GM21825 (cell line): ENCODE data around the gene NAALADL2.

ENCODE experiments used
- ATAC-seq: cut with Tn5 transposase; IDR thresholded peaks from one replicate; pipeline ENCODE4 v1.9.1; 2021; ENCODE audit warnings: mild to moderate bottlenecking, moderate library complexity; ENCODE audit not compliant: unreplicated experiment

NAALADL2 gene

DNA sequence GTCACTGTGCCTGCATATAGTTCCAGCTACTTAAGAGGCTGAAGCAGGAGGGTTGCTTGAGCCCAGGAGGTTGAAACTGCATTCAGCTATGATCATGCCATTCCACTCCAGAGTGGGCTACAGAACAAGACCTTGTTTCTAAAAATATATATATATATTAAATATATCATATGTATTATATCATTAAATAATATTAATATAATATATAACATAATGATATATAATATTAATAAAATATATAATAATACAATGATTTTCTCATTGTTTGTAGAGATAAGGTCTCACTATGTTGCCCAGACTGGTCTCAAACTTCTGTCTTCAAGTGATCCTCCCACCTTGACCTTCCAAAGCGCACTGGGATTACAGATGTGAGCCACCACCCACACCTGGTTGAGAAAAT is 101.8 kb downstream of the NAALADL2 start:
- ATAC-seq, result no peak

DNA sequence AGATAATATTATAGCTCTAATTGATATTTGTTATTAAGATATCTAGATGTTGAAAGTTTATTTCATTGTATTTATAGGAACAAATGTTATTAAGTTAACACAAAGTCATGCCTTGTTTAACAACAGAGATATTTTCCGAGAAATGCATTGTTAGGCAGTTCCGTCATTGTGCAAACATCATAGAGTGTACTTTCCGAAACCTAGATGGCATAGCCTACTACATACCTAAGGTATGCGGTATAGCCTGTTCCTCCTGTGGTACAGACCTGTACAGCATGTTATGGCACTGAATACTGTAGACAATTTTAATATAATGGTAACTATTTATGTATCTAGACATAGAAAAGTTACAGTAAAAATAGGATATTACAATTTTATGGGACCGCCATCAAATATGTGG is 114.3 kb downstream of the NAALADL2 start:
- ATAC-seq, result no peak

DNA sequence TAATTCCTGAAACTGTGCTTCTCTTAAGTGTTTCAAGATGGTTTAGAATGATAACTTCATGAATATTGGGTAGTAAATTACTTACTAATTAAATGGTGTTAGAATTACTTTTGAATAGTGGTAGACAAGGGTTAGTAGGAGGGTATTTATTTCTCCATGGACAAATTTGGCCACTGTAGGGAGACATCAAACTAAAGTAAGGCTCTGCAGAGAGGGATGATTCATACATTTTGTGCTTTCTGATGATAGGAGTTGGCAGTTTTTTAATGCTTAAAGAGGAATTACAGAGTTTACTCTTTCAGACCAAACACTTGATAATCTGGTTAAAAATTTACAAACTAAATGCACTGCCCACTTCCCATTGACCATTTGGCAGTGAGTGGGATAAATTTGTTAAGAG is 127.6 kb downstream of the NAALADL2 start:
- no peak for ATAC-seq

DNA sequence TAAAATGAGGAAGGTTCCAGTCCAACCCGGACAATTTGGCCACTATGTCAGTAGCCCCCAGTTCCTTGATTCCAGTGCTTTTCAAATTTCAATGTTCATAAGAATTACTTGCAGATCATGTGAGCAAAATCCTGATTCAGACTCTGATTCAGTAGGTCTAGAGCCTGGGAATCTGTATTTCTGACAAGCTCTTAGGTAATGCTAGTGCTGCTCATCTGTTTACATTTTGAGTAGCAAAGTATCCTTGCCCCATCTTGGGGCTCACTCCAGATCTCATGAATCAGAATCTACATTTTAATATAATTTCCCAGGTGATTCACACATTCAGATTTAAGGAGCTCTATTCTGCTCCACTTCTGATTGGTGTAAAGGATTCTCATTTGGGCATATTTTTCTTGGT is 142.0 kb downstream of the NAALADL2 start:
- no peak for ATAC-seq

DNA sequence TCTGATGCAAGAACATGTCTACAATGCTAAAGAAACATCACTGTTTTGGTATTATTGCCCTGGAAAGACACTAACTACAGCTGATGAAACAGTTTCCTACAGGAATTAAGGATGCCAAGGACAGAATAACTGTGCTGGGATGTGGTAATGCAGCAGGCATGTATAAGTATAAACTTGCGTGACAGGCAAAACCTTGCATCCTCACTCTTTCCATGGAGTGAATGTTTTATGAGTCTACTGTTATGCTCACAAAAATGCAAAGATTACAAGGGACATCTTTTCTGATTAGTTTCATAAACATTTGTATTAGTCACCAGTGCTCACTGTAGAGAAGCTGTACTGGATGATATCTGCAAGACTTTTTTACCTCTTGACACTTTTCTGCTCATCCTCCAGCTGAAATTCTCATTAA is 143.6 kb downstream of the NAALADL2 start:
- ATAC-seq, result no peak

DNA sequence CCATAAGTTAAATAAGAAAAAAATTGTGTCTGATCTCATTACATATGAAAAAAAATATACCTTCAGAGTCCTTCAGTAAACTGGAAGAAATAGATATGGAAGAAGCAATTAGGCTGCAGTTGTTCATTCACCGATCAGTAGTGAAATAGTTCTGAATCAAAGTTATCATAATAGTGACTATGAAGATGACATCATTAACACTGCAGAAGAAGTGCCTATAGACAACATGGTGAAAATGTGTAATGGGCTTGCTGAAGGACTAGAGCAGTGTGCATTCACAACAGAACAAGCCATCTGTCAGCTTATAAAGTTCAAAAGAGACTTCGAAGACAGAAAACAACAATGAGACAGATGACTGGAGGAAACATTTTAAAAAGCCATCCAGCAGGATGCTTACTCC is 144.5 kb downstream of the NAALADL2 start:
- no peak for ATAC-seq

DNA sequence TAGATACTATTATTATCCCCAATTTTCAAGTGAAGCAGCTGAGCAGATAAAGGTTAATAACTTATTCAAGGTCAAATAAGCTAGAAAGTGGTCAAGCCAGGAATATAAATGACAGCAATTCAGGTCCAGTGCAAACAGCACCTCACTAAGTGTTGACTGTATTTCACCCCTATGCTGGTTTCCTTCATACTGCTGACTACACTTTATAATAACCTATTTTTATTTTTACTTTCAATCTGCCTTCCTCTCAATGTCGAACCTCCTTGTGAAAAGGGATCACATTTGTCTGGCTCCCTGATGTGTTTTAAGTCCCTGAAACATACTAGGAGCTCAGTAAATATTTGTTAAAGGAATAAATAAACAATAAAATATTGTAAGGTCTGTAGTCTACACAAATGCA is 146.1 kb downstream of the NAALADL2 start:
- ATAC-seq, result no peak

DNA sequence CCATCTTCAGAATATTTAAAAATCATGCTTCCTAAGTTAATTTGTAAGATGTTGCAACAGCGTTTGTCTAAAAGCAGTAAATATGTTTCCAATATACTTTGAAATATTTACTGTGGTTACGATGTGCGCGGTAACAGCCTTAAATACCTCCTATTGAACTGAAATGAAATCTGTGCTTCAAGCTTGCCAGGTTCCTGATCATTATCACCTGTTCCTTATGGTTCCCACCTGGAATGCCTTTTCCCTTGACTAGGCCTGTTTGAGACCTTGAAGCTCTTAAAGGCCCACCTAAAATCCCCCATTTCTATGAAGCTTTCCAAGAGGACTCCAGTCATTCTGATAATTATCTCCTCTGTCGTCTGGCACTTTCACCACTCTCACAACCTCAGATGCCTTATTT is 146.7 kb downstream of the NAALADL2 start:
- no peak for ATAC-seq

DNA sequence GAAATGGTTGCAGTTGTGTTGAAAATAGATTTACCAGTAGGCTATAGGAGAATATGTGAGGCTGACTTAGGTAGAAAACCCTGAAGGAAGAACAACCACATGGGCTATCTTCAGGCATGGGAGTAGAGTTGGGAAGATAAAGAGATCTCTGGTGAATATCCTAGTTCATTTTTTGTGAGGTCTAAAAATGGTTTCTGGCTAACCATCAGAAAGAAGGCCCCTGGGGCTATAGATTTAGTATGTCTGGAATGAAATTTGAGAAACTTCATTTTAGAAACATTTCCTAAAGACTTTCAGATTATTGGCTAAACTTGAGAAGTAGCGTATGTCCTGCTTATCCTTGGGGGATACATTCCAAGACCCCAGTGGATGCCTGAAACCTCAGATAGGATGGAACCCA is 148.2 kb downstream of the NAALADL2 start:
- no peak for ATAC-seq

DNA sequence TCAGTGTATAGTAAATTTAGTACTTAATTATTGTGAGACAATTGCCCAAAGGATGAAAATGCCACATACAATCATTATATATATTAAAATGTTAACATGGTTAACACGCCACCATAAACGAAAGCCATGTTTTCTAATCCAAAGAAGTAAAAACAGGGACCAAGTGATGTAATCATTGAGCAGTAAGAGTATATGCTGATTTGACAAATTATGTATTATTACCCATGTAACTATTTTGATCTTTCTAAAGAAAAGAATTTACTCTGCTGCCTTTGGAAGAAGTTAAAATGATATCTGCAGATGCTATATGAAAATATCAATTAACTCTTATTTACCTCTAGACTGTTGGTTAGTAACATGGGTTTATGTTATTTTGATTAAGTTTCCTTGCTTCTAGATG is 150.2 kb downstream of the NAALADL2 start:
- no peak for ATAC-seq

DNA sequence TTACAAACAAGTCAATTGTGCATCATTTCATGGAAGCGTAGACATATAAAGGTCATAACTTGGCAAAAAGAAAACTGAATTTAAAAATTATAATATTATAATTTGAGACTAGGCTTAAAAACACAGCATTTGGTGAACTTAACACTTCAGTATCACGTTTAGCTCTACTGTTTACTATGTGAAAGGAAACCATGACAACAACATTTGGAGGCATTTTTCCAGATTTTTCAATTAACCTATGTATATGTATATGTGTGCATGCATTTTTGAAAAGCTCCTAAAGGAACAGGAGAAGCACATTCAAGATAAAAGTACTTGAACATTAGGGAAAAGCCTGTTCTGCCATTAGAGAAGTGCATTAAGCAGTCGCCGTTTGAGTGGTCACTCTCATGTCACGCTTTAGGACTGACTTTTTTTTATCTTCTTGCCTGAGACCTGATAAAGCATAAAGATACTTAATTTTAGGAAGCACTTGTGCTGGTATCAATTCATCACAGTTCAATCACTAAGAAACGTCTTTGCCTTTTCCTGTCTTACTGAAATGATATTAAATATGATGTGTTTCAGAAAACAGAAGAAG is 156.0 kb downstream of the NAALADL2 start:
- no peak for ATAC-seq

DNA sequence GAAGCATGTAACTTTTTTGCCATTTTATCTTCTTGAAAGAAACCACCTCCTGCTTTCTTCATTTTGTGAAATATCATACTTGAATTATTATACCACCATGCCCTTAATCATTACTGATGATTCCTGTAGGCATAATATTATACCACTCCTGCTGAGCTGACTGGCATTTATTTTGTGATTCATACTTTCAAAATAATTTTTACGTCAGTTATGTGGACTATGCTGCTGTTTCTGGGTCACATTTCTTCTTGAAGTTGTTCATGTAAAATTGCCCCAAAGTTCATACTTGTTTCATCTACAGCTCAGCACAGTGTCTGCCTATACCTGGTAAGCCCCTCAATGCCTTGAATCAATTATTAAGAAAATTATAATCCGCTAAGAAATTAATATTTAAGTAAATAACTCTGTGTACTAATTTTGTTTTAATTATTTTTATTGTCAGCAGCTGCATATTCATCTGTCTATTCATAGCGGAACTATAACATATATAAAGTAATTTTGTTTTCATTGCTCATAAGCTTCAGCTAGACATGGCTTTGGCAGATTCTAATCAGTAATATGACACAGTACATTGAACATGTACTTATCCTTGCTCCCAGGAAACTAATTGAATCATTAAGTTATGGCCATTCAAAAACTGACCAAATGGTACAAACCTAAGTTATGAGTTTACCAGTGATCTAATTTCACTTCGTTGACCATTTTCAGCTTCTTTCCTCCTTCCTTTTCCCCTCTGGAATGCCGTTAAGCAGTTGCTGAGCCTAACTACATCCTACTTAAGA is 160.0 kb downstream of the NAALADL2 start:
- no peak for ATAC-seq

DNA sequence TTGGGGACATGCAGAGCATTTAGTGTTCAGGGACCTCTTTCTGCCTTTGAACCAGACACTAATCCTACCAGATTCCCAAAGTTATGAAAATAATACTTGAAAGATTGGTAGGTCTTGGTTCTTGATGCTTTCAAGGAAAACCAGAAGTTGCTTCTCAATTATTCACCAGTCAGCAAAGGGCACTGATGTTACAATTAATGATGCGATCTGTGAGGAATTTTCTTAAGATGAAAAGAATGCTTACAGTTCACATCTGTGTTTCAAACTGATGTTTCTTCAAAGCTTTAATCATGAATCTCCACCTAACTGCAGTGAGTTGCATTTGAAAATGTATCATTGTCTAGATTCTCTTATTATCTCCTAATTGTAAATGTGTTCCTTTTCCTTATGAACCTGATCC is 161.0 kb downstream of the NAALADL2 start:
- no peak for ATAC-seq

DNA sequence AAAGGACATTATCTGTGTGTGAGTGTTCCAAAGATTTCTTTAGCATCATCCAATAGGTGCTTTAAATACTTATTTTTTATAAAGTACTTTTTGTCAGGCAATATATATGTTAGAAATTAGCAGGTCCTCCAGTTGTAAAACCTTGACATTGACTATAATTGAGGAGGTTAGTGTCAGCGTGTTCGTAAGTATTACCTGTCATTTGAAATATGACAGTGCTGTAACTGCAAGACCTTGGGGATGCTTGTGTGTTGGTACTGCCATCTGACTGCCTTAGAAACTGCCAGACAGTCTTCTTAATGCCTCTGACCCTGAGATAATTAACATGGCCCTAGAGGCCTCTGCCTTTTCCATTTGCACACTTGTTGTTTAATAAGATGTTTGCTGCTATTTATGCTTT is 170.7 kb downstream of the NAALADL2 start:
- ATAC-seq, result no peak

DNA sequence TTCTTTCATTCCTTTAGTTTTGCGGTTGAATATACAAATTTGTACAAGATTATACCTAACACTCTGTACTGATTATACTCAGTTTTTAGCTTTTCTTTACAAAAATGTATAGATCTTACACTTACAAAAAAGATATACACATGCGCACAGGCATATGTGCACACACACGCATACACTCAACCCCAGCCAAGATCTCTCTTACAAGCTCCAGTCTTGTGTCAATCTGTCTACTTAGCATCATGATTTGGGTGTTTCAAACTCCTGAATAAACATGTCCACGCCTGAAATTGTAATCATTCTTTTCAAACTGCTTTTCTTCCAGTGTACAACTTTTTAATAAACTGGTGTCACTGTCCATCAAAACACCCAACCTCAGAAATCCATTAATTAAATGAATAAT is 180.7 kb downstream of the NAALADL2 start:
- no peak for ATAC-seq

DNA sequence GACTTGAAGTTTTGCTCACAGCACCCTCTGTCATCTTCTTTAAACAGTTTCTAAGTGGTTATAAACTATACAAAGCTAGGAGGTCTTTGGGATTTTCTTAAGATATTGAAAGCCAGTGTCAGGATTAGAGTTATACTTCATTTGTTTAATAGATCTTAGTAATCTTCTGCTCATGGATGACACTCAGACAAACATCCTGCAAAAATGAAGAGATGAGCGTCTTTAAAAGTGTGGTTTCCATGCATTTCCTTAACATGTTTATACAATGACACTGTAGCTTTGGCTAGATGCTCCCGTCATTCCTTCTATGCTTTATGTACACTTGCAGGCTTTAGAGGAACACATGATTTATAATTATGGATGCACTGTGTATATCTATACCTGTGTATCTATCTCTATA is 182.2 kb downstream of the NAALADL2 start:
- no peak for ATAC-seq

DNA sequence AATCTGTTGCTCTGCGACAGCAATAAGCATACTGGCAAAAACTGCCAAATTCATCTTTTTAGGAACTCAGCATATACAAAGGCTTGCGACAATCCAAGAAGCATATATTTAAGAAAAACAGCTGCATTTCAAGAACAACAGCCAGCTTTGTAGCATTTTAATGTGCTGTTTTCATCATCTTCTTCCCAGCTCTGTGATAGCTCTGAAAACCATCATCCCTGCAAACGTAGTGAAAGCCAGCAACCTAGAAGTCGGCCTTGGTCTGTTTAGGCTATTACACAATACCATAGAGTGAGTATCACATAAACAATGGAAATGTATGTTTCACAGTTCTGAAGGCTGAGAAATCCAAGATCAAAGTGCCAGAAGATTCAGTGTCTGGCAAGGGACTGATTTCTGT is 187.5 kb downstream of the NAALADL2 start:
- ATAC-seq, result no peak

DNA sequence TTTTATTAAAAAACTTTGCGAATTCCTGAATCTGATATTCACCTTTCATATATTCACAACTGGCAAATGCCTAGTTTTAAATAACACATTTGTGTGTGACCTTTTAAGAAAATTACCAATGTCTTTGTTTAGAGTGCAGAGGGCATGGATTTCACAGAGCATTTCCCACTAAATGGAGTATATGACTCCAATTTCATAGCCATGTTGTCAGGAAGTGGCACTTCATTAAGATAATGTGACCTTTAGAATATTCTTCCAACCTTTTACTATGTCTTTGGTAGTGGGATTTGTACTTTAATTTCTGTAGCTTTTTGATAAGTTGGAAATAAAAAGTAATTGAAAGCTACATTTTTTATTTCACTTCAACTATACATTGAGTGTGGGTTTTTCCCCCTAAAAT is 188.7 kb downstream of the NAALADL2 start:
- ATAC-seq, result no peak

DNA sequence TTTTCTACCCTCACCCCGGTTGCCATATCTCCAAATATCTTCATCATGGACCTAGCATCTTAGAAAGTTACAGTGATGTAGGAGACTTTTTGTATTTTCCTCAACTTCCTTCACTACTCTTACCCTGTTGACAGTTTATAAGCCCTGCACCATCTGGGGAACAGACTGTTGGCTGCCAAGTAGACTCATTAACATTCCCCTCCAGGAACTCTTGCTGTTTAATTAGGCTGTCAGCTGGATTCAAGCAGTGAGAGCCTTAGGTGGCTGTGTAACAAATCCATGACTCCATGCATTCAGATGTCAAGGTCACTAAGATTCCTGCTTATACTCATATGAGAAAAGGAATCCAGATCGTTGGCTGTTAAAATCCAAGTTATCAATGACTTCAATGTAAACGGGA is 198.3 kb downstream of the NAALADL2 start:
- no peak for ATAC-seq

DNA sequence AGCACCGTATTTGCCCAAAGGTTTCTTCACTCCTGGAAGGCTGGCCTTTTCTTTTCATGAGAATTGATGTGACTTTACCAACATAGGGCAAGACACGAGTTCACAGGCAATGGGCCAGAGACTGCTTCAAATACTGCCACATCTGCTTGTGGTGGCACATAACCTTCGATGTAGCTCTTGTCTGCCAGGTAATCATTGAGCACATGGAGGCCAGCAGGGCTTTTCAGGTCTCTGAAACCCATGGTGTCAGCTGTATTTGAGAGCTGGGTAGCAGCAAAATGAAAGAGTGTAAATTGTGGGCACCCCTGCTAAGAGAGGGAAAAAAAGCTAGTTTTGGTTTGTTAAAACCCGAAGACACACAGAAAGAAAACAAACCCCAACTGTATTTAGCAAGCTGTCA is 200.7 kb downstream of the NAALADL2 start:
- ATAC-seq, result no peak

DNA sequence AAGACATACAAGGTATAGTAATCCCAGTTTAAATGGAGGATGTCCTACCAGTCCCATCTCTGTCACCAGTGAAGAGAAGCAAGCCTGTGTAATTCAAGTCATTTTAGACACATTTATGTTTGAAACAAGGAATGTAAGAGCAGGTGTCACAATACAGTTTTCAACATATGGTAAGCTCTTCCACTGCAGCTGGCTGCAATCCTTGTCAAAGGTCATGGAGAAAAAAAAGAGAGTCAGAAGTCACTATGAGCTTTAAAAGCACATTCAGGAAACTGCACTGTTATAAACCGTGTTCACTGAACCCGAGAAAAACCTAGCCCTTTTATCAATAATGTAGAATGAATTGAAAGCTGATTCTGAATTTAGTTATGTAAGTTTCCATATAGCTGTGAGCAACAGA is 206.4 kb downstream of the NAALADL2 start:
- no peak for ATAC-seq

DNA sequence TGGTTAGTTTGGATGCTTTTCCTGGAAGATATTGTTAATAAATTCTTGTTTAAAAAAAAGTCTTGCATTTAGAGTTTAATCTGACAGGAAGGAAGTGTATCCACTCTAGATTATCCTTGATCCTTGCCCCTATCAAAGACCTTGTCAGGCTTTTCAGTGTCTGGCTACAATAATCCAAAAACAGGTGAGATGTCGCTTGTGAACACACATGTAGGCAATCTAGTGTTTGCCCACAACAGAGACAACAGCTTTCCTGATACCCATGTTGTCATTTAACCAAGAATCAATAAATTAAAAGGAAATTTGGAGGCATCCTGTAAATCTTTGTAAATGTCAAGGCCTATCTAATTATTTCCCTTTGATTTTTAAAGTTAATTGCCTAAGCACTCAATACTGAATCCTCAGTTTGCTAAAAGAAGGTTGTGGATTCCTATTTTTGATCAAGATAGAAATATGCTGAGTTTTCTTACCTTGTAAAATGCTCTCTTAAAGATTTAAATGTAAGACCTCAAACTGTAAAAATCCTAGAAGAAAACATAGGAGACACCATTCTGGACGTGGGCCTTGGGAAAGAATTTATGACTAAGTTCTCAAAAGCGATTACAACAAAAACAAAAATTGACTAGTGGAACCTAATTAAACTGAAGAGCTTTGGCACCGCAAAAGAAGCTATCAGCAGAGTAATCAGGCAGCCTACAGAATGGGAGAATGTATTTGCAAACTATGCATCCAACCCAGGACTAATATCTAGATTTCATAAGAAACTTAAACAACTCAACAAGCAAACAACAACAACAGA is 207.7 kb downstream of the NAALADL2 start:
- ATAC-seq, result no peak
